IMR-90 (cell line): Measurements from ENCODE around the gene GPR3. TPM values are rescaled to one million over a fixed set of nuclear protein-coding genes. Genes with fewer than 3 reads are reported as not detected.
A peak's percentile ranks its signal among the peaks of the same experiment; 100 is the strongest.

Experiments used
- ATAC-seq: fragments of 200-7000 bp; cut with Tn5 transposase; 2 replicates; pipeline ENCODE4 v1.9.1; 2020; ENCODE audit warnings: low read depth, mild to moderate bottlenecking, moderate library complexity
- BruUV-seq: library from RNA; stranded (reverse); fragments of 400-500 nt; replicated peaks from 2 replicates; lab custom pipeline; 2021; lab: Mats Ljungman, UMichigan
- CTCF ChIA-PET: fragments of 300-600 bp; formaldehyde crosslinking; extraction: SDS; loops from one replicate; lab custom pipeline; 2021; ENCODE audit warnings: antibody characterized with exemption; lab: Yijun Ruan, JAX
- POLR2A ChIA-PET: fragments of 300-600 bp; sonication (Branson Sonifier 250); formaldehyde crosslinking; loops from one replicate; lab custom pipeline; 2022; ENCODE audit warnings: antibody characterized with exemption; ENCODE audit not compliant: unreplicated experiment; lab: Charles Lee
- DNase-seq: peaks from one replicate; pipeline ENCODE4 v3.0.0; 2013
- H2AFZ ChIP-seq: replicated peaks from 2 replicates; pipeline ENCODE3; 2013; ENCODE audit warnings: low read length, mild to moderate bottlenecking; ENCODE audit not compliant: poor library complexity
- H2AK5ac ChIP-seq: 2 replicates; pipeline ENCODE4 v1.6.1; 2013; ENCODE audit warnings: low read depth, low read length, inconsistent platforms
- H2AK9ac ChIP-seq: replicated peaks from 2 replicates; pipeline ENCODE3; 2013; ENCODE audit warnings: mild to moderate bottlenecking, low read depth, low read length, moderate library complexity; ENCODE audit not compliant: poor library complexity
- H2BK120ac ChIP-seq: 2 replicates; pipeline ENCODE4 v1.6.1; 2013; ENCODE audit warnings: low read depth, low read length, inconsistent platforms
- H2BK15ac ChIP-seq: 3 replicates; pipeline ENCODE4 v1.6.1; 2013; ENCODE audit warnings: low read depth, low read length, inconsistent platforms
- H2BK20ac ChIP-seq: 2 replicates; pipeline ENCODE4 v1.6.1; 2013; ENCODE audit warnings: low read depth, mild to moderate bottlenecking, inconsistent platforms, low read length, moderate library complexity
- H2BK5ac ChIP-seq: 2 replicates; pipeline ENCODE4 v1.6.1; 2013; ENCODE audit warnings: mild to moderate bottlenecking, low read depth, low read length, inconsistent platforms; ENCODE audit not compliant: poor library complexity, severe bottlenecking
- H3K14ac ChIP-seq: replicated peaks from 2 replicates; pipeline ENCODE4 v1.6.1; 2013; ENCODE audit warnings: low read depth, low read length, inconsistent platforms
- H3K18ac ChIP-seq: 2 replicates; pipeline ENCODE4 v1.6.1; 2013; ENCODE audit warnings: low read depth, low read length, control low read depth
- H3K23ac ChIP-seq: 2 replicates; pipeline ENCODE4 v1.6.1; 2013; ENCODE audit warnings: low read depth, low read length, inconsistent platforms
- H3K27ac ChIP-seq: 2 replicates; pipeline ENCODE4 v1.5.1; 2013; ENCODE audit warnings: mild to moderate bottlenecking, control low read depth, low read length; ENCODE audit not compliant: insufficient read depth
- H3K27me3 ChIP-seq: 2 replicates; pipeline ENCODE4 v1.6.1; 2013; ENCODE audit warnings: low read length; ENCODE audit not compliant: control insufficient read depth, insufficient read depth
- H3K36me3 ChIP-seq: 2 replicates; pipeline ENCODE4 v1.6.1; 2013; ENCODE audit warnings: low read length, mixed read lengths; ENCODE audit not compliant: control insufficient read depth, insufficient read depth
- H3K4ac ChIP-seq: 2 replicates; pipeline ENCODE4 v1.6.1; 2013; ENCODE audit warnings: low read depth, low read length, inconsistent platforms
- H3K4me1 ChIP-seq: 2 replicates; pipeline ENCODE4 v1.6.1; 2013; ENCODE audit warnings: low read length, mixed read lengths; ENCODE audit not compliant: control insufficient read depth, insufficient read depth
- H3K4me2 ChIP-seq: 2 replicates; pipeline ENCODE4 v1.6.1; 2013; ENCODE audit warnings: low read depth, mild to moderate bottlenecking, control low read depth, low read length, moderate library complexity
- H3K4me3 ChIP-seq: 2 replicates; pipeline ENCODE4 v1.5.1; 2013; ENCODE audit warnings: low read depth, mild to moderate bottlenecking, control low read depth, low read length, moderate library complexity; ENCODE audit not compliant: insufficient read depth
- H3K56ac ChIP-seq: 2 replicates; pipeline ENCODE4 v1.6.1; 2013; ENCODE audit warnings: low read length, inconsistent platforms; ENCODE audit not compliant: insufficient read depth; ENCODE audit errors: extremely low read depth
- H3K79me1 ChIP-seq, 2 experiments: 2 replicates each; pipeline ENCODE4 v1.6.1; 2013; ENCODE audit warnings: low read length in 2 of 2, inconsistent platforms in 1 of 2, low read depth in 1 of 2
- H3K9ac ChIP-seq: 2 replicates; pipeline ENCODE4 v1.6.1; 2013; ENCODE audit warnings: low read depth, low read length, control low read depth
- H3K9me1 ChIP-seq: 2 replicates; pipeline ENCODE4 v1.6.1; 2013; ENCODE audit warnings: low read length, inconsistent platforms; ENCODE audit not compliant: insufficient read depth
- H3K9me3 ChIP-seq: 2 replicates; pipeline ENCODE4 v1.6.1; 2013; ENCODE audit warnings: low read length; ENCODE audit not compliant: control insufficient read depth, insufficient read depth
- H4K20me1 ChIP-seq: 2 replicates; pipeline ENCODE4 v1.6.1; 2013; ENCODE audit warnings: low read length, inconsistent platforms; ENCODE audit not compliant: insufficient read depth
- H4K5ac ChIP-seq: 2 replicates; pipeline ENCODE4 v1.6.1; 2013; ENCODE audit warnings: mild to moderate bottlenecking, low read depth, low read length, control low read depth
- H4K8ac ChIP-seq, 2 experiments: 2 replicates each; pipeline ENCODE4 v1.6.1; 2013; ENCODE audit warnings: low read depth in 2 of 2, low read length in 2 of 2, control low read depth in 1 of 2, inconsistent platforms in 1 of 2
- H4K91ac ChIP-seq: 2 replicates; pipeline ENCODE4 v1.6.1; 2013; ENCODE audit warnings: low read depth, low read length, inconsistent platforms; ENCODE audit not compliant: insufficient read depth
- CEBPB ChIP-seq: IDR thresholded peaks from 2 replicates; pipeline ENCODE4 v1.6.1; 2012; ENCODE audit warnings: low read depth, low read length, improper control_type of control experiment
- FOS ChIP-seq: fragments of 150-350 bp; IDR thresholded peaks from 2 replicates; pipeline ENCODE4 v1.6.1; 2016; ENCODE audit warnings: low read depth, low read length
- MAFK ChIP-seq: IDR thresholded peaks from 2 replicates; pipeline ENCODE4 v1.6.1; 2012; ENCODE audit warnings: low read depth, low read length, improper control_type of control experiment
- MAZ ChIP-seq: IDR thresholded peaks from 2 replicates; pipeline ENCODE4 v1.6.1; 2012; ENCODE audit warnings: low read depth, mild to moderate bottlenecking, low read length, improper control_type of control experiment, moderate library complexity, borderline replicate concordance
- RAD21 ChIP-seq: IDR thresholded peaks from 2 replicates; pipeline ENCODE4 v1.6.1; 2012; ENCODE audit warnings: low read length, improper control_type of control experiment
- RFX5 ChIP-seq: IDR thresholded peaks from 2 replicates; pipeline ENCODE4 v1.8.0; 2012; ENCODE audit warnings: low read depth, mild to moderate bottlenecking, low read length, moderate library complexity
- WGBS, 2 experiments: methylation state at CpG; one replicate each; pipeline versions ENCODE4 v1.1.5 to v1.1.7; 2013; ENCODE audit warnings: missing lambda C conversion rate in 2 of 2; ENCODE audit not compliant: insufficient read length in 1 of 2; ENCODE audit errors: extremely low coverage in 2 of 2; 5-methylcytosine and 5-hydroxymethylcytosine counted together
- dilution Hi-C: fragments of 300-500 bp; cut with HindIII; formaldehyde crosslinking; loops from one replicate; pipeline ENCODE4 v1.14.3; 2018; ENCODE audit warnings: low sequenced_read_pairs; ENCODE audit not compliant: unreplicated experiment
- in situ Hi-C: fragments of 300-500 bp; cut with MboI; formaldehyde crosslinking; loops from 3 replicates; pipeline ENCODE4 v1.14.3; 2019; ENCODE audit warnings: low sequenced_read_pairs, inconsistent platforms, mixed read lengths
- intact Hi-C: fragments of 100-400 bp; cut with micrococcal nuclease; formaldehyde crosslinking; loops from 2 replicates; pipeline ENCODE4 v1.10.0; 2022
- polyA plus RNA-seq, 3 experiments: library from polyadenylated mRNA; depleted of rRNA; stranded (reverse); fragments of >200 nt; gene quantifications; 2 replicates each; pipeline ENCODE4 v1.2.3, GENCODE V29; 2012; ENCODE audit warnings: low replicate concordance in 1 of 3
- total RNA-seq: library from RNA; depleted of rRNA; stranded (reverse); fragments of >200 nt; gene quantifications from 2 replicates; pipeline ENCODE4 v1.2.3, GENCODE V29; 2012
- TF ChIP-seq, protein P1 (sequence below): fragments of 150-350 bp; IDR thresholded peaks from 2 replicates; pipeline ENCODE4 v1.6.1; 2017; ENCODE audit warnings: mild to moderate bottlenecking, antibody characterized with exemption, low read length, low read depth
- TF ChIP-seq, protein P2 (sequence below): fragments of 150-350 bp; IDR thresholded peaks from 2 replicates; pipeline ENCODE4 v1.6.1; 2016; ENCODE audit warnings: low read depth, mild to moderate bottlenecking, low read length, moderate library complexity, borderline replicate concordance

GPR3 gene
- total and polyA plus RNA-seq, 2 of the 4 experiments (the other 2 are of a cell fraction), result 0.72 to 4.8 TPM

DNA sequence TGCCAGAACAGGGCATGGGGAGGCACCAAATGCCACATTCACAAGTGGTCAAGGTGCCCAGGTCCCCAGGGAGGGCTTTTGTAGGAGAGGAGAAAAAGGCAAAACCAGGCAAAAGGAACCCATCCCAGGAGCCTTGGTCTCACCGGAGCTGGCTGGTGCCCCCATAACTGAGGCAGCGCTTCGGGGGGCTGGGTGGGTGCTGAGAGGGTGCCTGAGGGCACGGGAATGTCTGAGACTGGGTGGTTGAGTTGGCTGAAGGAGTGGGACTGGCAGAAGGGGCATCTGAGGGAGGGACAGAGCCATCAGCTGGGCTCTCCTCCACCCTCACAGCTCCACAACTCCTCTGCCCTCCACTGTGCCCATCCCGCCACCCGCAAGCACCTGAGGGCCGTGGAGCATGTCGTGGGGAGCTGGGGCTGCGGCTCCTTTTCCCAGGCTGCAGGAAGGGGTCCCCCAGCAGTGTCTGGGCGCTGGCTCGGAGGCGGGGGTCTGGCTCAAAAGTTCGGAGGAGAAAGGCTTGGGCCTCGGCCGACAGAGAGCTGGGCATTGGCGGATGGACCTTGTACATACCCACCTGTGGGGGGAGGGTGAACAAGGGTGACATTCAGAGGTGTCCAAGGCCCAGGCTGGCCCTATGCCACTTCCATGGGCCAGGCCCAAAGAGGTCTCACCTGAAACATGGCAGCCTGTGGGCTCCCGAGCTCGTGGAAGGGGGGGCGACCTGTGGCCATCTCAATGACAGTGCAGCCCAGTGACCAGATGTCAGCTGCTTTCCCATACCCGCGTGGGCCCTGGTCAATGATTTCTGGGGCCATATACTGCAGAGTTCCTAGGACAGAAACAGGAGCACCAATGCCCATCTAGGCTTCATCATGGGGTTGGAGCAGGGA is 34.1 kb upstream of the GPR3 start:
- H2BK120ac ChIP-seq, result no peak overlapping the region
- no peaks in the 10 kb centered on the region for H3K4me1 ChIP-seq
- ChIA-PET CTCF (interaction anchor here (0.6 to 1.6 kb wide), 5 partner anchors 26 to 755 kb away, joined by 3 to 7 read pairs (median 6); no protein-coding TSS in a partner anchor), POLR2A (no interaction called here)
- H3K4me3 ChIP-seq, result no peak overlapping the region
- no peaks in the 10 kb centered on the region for H3K9me3 ChIP-seq
- WGBS, 2 experiments, result 99% methylated on average over 10 of the region's 21 CpGs; no CpG with 5 or more reads in 1 of the 2 experiments
- H3K9me1 ChIP-seq, result no peaks in the 10 kb centered on the region
- no peak overlapping the region for H3K23ac ChIP-seq
- BruUV-seq, result no TSS peak
- H3K9ac ChIP-seq, result no peak overlapping the region
- H3K14ac ChIP-seq, result no peak overlapping the region
- TF ChIP-seq FOS, result no peak
- TF ChIP-seq RFX5, result no peak
- TF ChIP-seq CEBPB, result no peak
- TF ChIP-seq, protein P1, sequence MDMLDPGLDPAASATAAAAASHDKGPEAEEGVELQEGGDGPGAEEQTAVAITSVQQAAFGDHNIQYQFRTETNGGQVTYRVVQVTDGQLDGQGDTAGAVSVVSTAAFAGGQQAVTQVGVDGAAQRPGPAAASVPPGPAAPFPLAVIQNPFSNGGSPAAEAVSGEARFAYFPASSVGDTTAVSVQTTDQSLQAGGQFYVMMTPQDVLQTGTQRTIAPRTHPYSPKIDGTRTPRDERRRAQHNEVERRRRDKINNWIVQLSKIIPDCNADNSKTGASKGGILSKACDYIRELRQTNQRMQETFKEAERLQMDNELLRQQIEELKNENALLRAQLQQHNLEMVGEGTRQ, result no peak
- TF ChIP-seq, protein P2, sequence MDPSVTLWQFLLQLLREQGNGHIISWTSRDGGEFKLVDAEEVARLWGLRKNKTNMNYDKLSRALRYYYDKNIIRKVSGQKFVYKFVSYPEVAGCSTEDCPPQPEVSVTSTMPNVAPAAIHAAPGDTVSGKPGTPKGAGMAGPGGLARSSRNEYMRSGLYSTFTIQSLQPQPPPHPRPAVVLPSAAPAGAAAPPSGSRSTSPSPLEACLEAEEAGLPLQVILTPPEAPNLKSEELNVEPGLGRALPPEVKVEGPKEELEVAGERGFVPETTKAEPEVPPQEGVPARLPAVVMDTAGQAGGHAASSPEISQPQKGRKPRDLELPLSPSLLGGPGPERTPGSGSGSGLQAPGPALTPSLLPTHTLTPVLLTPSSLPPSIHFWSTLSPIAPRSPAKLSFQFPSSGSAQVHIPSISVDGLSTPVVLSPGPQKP, result no peak
- no peak for TF ChIP-seq RAD21
- no peak for TF ChIP-seq MAZ
- TF ChIP-seq MAFK, result no peak
- H4K91ac ChIP-seq, result no peak overlapping the region
- no peak for ATAC-seq
- no peak overlapping the region for H4K8ac ChIP-seq
- H3K18ac ChIP-seq, result no peak overlapping the region
- no peak overlapping the region for H3K4ac ChIP-seq
- H3K56ac ChIP-seq, result no peak overlapping the region
- peaks cover 49% of the 10 kb centered on the region for H3K36me3 ChIP-seq
- intact Hi-C loops (no loop called here), dilution Hi-C loops (no loop called here), in situ Hi-C loops (no loop called here)
- H2AK9ac ChIP-seq, result peak overlapping the region; percentile 55
- no peak for DNase-seq
- no peak overlapping the region for H2BK20ac ChIP-seq
- H3K27ac ChIP-seq, result no peak overlapping the region
- H2BK15ac ChIP-seq, result no peak overlapping the region
- H3K79me1 ChIP-seq, result no peaks in the 10 kb centered on the region
- H2BK5ac ChIP-seq, result no peak overlapping the region
- H4K5ac ChIP-seq, result no peak overlapping the region
- H2AFZ ChIP-seq, result no peak overlapping the region
- H3K4me2 ChIP-seq, result no peak overlapping the region
- H3K27me3 ChIP-seq, result no peaks in the 10 kb centered on the region
- H2AK5ac ChIP-seq, result no peak overlapping the region
- H4K20me1 ChIP-seq, result no peaks in the 10 kb centered on the region
